RWPE1 (cell line): ENCODE data around the gene KRAS.

Source experiments
- CTCF ChIA-PET: fragments of 350-600 bp; sonication (Branson Sonifier 250); formaldehyde crosslinking; extraction: SDS; loops from one replicate; lab custom pipeline; 2021; lab: Yijun Ruan, JAX
- POLR2A ChIA-PET: fragments of 400-600 bp; formaldehyde crosslinking; extraction: SDS; loops from one replicate; lab custom pipeline; 2020; ENCODE audit warnings: antibody characterized with exemption; ENCODE audit not compliant: low non-redundant PET; lab: Yijun Ruan, JAX
- DNase-seq: peaks from one replicate; pipeline ENCODE4 v3.0.0; 2012; ENCODE audit warnings: low spot score
- H3K27ac ChIP-seq: fragments of 450-650 bp; 2 replicates; pipeline ENCODE4 v1.5.1; 2017
- CTCF ChIP-seq: fragments of 450-650 bp; conservative IDR thresholded peaks from 2 replicates; pipeline ENCODE4 v1.5.1; 2017; ENCODE audit warnings: low read depth, mild to moderate bottlenecking

KRAS gene

GRCh38 chr12:25245491-25245890, 5.2 kb downstream of the KRAS start:
- H3K27ac ChIP-seq = no peak overlapping the region
- no peak for DNase-seq
- ChIA-PET POLR2A (no interaction called here), CTCF (no interaction called here)
- TF ChIP-seq CTCF = no peak

GRCh38 chr12:25243680-25243990, 7.1 kb downstream of the KRAS start:
- no peak for TF ChIP-seq CTCF
- ChIA-PET POLR2A (no interaction called here), CTCF (no interaction called here)
- H3K27ac ChIP-seq = no peak overlapping the region
- DNase-seq = no peak

- no peak overlapping the region for H3K27ac ChIP-seq
- TF ChIP-seq CTCF = no peak
- ChIA-PET CTCF (no interaction called here), POLR2A (no interaction called here)
- DNase-seq = no peak
These were observed 7.6 kb downstream of the KRAS start for GRCh38 chr12:25242981-25243679.

- CTCF ChIA-PET = interaction anchor here (0.5 to 1.1 kb wide), 8 partner anchors 20 to 1256 kb away, joined by 3 read pairs; partner anchors contain the start of gene BCAT1
- peak; percentile 57 for TF ChIP-seq CTCF
- no peak overlapping the region for H3K27ac ChIP-seq
- POLR2A ChIA-PET = interaction anchor here (0.6 kb wide), 1 partner anchor 92 kb away, joined by 6 read pairs; no protein-coding TSS in a partner anchor
- DNase-seq = no peak
These were observed 9.3 kb downstream of the KRAS start for GRCh38 chr12:25241167-25242020.

- no peak overlapping the region for H3K27ac ChIP-seq
- no peak for TF ChIP-seq CTCF
- ChIA-PET CTCF (interaction anchor here (0.5 kb wide), 1 partner anchor 97 kb away, joined by 3 read pairs; no protein-coding TSS in a partner anchor), POLR2A (no interaction called here)
- DNase-seq = no peak
These were observed 14.1 kb downstream of the KRAS start for GRCh38 chr12:25236626-25237025.

GRCh38 chr12:25236190-25236589, 14.5 kb downstream of the KRAS start:
- TF ChIP-seq CTCF = no peak
- ChIA-PET POLR2A (no interaction called here), CTCF (no interaction called here)
- no peak for DNase-seq
- no peak overlapping the region for H3K27ac ChIP-seq
